GM18526 (cell line): ENCODE data around the gene GPC6.

ENCODE experiments used
- POLR2A ChIP-seq: IDR thresholded peaks from 3 replicates; pipeline ENCODE4 v1.6.1; 2011; ENCODE audit not compliant: insufficient read length; ENCODE audit errors: extremely low read depth

GPC6 gene

GRCh38 chr13:94454906-94455305 lies 1228.3 kb downstream of the GPC6 start:
- TF ChIP-seq POLR2A: no peak

DNA sequence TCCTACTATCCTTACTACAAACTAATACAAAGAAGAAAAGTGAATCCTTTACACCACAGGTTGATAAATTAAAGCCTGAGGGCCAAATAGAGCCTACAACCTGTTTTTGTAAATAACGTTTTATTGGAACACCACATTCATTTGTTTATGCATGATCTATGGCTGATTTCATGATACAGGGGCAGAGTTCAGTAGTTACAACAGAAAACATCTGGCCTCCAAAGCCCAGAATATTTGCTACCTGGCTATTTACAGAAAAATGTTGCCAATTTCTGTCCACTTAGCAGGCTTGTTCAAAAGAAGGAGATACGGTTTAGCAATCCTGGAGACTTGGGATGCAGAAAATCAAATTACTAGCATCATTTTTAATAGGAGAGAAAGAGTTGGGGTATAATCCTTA lies 1228.8 kb downstream of the GPC6 start:
- TF ChIP-seq POLR2A: no peak
